Hepatocyte (in vitro differentiated cells): ENCODE measurements around the gene C8A. TPM values are rescaled to one million over a fixed set of nuclear protein-coding genes. Genes with fewer than 3 reads are reported as not detected.

Source experiments
- DNase-seq: peaks from one replicate; pipeline ENCODE4 v3.0.0-alpha.2; 2016; ENCODE audit warnings: low spot score
- H2AFZ ChIP-seq: fragments of 200-600 bp; sonication (generic); 2 replicates; pipeline ENCODE4 v1.6.0; 2016; ENCODE audit warnings: antibody characterized with exemption, mild to moderate bottlenecking
- H3K27ac ChIP-seq: fragments of 200-600 bp; sonication (generic); 2 replicates; pipeline ENCODE4 v1.5.1; 2016; ENCODE audit warnings: mild to moderate bottlenecking
- H3K27me3 ChIP-seq: fragments of 200-600 bp; sonication (generic); 2 replicates; pipeline ENCODE4 v1.6.1; 2016
- H3K36me3 ChIP-seq: fragments of 200-600 bp; sonication (generic); replicated peaks from 2 replicates; pipeline ENCODE4 v1.5.1; 2016; ENCODE audit warnings: low read depth; ENCODE audit not compliant: insufficient read depth
- H3K4me1 ChIP-seq: fragments of 200-600 bp; sonication (generic); 2 replicates; pipeline ENCODE4 v1.5.1; 2016; ENCODE audit warnings: mild to moderate bottlenecking, moderate library complexity; ENCODE audit not compliant: insufficient read depth
- H3K4me2 ChIP-seq: fragments of 200-600 bp; sonication (generic); 2 replicates; pipeline ENCODE4 v1.6.0; 2016
- H3K4me3 ChIP-seq: fragments of 200-600 bp; sonication (generic); 2 replicates; pipeline ENCODE4 v1.5.1; 2016; ENCODE audit warnings: mild to moderate bottlenecking
- H3K79me2 ChIP-seq: fragments of 200-600 bp; sonication (generic); 2 replicates; pipeline ENCODE4 v1.6.0; 2017; ENCODE audit warnings: mild to moderate bottlenecking
- H3K9me2 ChIP-seq: fragments of 200-600 bp; sonication (generic); replicated peaks from 2 replicates; pipeline ENCODE4 v1.6.0; 2017; ENCODE audit warnings: mild to moderate bottlenecking; ENCODE audit not compliant: insufficient read depth
- H3K9me3 ChIP-seq: fragments of 200-600 bp; sonication (generic); 2 replicates; pipeline ENCODE4 v1.5.1; 2016; ENCODE audit warnings: low read depth, mild to moderate bottlenecking
- H4K20me1 ChIP-seq: fragments of 200-600 bp; sonication (generic); 2 replicates; pipeline ENCODE4 v1.6.0; 2016; ENCODE audit warnings: mild to moderate bottlenecking; ENCODE audit not compliant: insufficient read depth, poor library complexity, severe bottlenecking
- CTCF ChIP-seq: fragments of 200-600 bp; sonication (generic); IDR thresholded peaks from 2 replicates; pipeline ENCODE4 v1.5.1; 2016; ENCODE audit warnings: antibody characterized with exemption, mild to moderate bottlenecking; ENCODE audit not compliant: poor library complexity
- EZH2 ChIP-seq: fragments of 200-600 bp; sonication (generic); IDR thresholded peaks from 2 replicates; pipeline ENCODE4 v1.6.1; 2016; ENCODE audit warnings: antibody characterized with exemption, mild to moderate bottlenecking, borderline replicate concordance
- EZH2phosphoT487 ChIP-seq: fragments of 200-600 bp; sonication (generic); IDR thresholded peaks from one replicate; pipeline ENCODE4 v1.6.1; 2018; ENCODE audit warnings: antibody characterized with exemption, mild to moderate bottlenecking, low read depth, moderate library complexity; ENCODE audit not compliant: unreplicated experiment, severe bottlenecking
- WGBS: methylation state at CpG from one replicate; pipeline ENCODE4 v1.1.6; 2016; ENCODE audit warnings: low lambda C conversion rate; ENCODE audit errors: missing lambda C conversion rate; 5-methylcytosine and 5-hydroxymethylcytosine counted together
- polyA plus RNA-seq: library from polyadenylated mRNA; unstranded; fragments of >200 nt; fragmentation: Nextera tagmentation; extraction: Ambion mirVana; gene quantifications from 2 replicates; pipeline ENCODE4 v1.2.1, GENCODE V29; 2016
- total RNA-seq: library from RNA; depleted of rRNA; stranded (reverse); fragments of >200 nt; gene quantifications from 2 replicates; pipeline ENCODE4 v1.2.3, GENCODE V29; 2014

Gene C8A
- total and polyA plus RNA-seq, 2 experiments from 2014 or later = 6.1 to 8.2 TPM

DNA sequence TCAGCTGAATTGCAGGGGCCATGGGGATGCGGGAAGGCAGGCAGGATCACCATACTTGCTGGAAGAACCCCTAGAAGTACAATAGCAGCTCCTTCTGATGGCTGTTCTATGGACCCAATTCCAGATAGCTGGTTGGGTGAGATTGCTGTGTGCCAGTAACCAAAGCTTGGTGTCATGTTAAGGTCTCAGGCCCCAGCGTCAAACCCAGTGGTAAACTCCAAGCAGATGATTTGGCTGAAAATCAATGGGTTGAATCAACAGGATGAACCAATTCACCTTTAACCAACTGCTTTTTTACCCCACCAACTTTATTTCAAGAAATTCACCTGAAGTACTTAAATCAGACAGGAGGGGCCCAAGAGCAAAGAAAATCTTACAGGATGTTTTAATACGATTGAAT is 73.4 kb downstream of the C8A start:
- WGBS = 96% methylated on average over 3 of the region's 3 CpGs
- no peaks in the 10 kb centered on the region for H3K4me1 ChIP-seq
- no peaks in the 10 kb centered on the region for H3K79me2 ChIP-seq
- DNase-seq = no peak
- no peak overlapping the region for H3K27ac ChIP-seq
- no peak overlapping the region for H2AFZ ChIP-seq
- no peaks in the 10 kb centered on the region for H3K36me3 ChIP-seq
- H3K9me2 ChIP-seq = no peaks in the 10 kb centered on the region
- TF ChIP-seq EZH2phosphoT487 (no peak), CTCF (no peak), EZH2 (no peak)
- no peak overlapping the region for H3K4me3 ChIP-seq
- no peaks in the 10 kb centered on the region for H4K20me1 ChIP-seq
- no peaks in the 10 kb centered on the region for H3K9me3 ChIP-seq
- H3K27me3 ChIP-seq = no peaks in the 10 kb centered on the region
- no peak overlapping the region for H3K4me2 ChIP-seq

- WGBS = 85% methylated on average over 2 of the region's 2 CpGs
- Histone ChIP-seq H3K4me2 (no peak overlapping the region), H3K9me3 (no peaks in the 10 kb centered on the region), H3K4me1 (no peaks in the 10 kb centered on the region), H4K20me1 (no peaks in the 10 kb centered on the region), H3K9me2 (no peaks in the 10 kb centered on the region), H2AFZ (no peak overlapping the region), H3K79me2 (no peaks in the 10 kb centered on the region), H3K4me3 (no peak overlapping the region), H3K27me3 (no peaks in the 10 kb centered on the region), H3K36me3 (no peaks in the 10 kb centered on the region), H3K27ac (no peak overlapping the region)
- no peak for TF ChIP-seq EZH2phosphoT487
- TF ChIP-seq EZH2 = no peak
- TF ChIP-seq CTCF = no peak
- no peak for DNase-seq
Observed at GRCh38 chr1:56929492-56929891, 74.9 kb downstream of the C8A start.

DNA sequence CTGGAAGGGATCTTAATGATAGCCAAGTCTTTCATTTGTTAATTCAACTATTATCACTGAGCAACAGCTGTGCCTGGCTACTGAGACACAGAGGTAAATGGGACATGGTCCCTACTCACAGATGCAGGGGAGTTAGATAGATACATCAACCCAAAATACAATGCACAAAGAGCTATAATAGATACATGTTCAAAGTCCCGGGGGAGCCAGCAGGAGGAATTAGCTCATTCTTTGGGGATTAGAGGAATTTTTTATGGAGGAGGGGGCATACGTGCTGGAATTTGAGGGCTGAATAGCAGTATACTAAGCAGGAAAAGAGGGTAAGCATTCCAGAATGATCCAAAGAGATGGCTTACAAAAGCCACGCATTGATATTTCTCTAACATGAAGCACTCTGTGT is 76.6 kb downstream of the C8A start:
- DNase-seq = no peak
- no peaks in the 10 kb centered on the region for H3K9me3 ChIP-seq
- H3K9me2 ChIP-seq = no peaks in the 10 kb centered on the region
- H3K36me3 ChIP-seq = no peaks in the 10 kb centered on the region
- no peaks in the 10 kb centered on the region for H3K4me1 ChIP-seq
- no peaks in the 10 kb centered on the region for H3K79me2 ChIP-seq
- no peak overlapping the region for H2AFZ ChIP-seq
- 62% methylated on average over 3 of the region's 3 CpGs for WGBS
- H4K20me1 ChIP-seq = no peaks in the 10 kb centered on the region
- H3K4me2 ChIP-seq = no peak overlapping the region
- no peaks in the 10 kb centered on the region for H3K27me3 ChIP-seq
- no peak overlapping the region for H3K4me3 ChIP-seq
- TF ChIP-seq CTCF (no peak), EZH2 (no peak), EZH2phosphoT487 (no peak)
- H3K27ac ChIP-seq = no peak overlapping the region

DNA sequence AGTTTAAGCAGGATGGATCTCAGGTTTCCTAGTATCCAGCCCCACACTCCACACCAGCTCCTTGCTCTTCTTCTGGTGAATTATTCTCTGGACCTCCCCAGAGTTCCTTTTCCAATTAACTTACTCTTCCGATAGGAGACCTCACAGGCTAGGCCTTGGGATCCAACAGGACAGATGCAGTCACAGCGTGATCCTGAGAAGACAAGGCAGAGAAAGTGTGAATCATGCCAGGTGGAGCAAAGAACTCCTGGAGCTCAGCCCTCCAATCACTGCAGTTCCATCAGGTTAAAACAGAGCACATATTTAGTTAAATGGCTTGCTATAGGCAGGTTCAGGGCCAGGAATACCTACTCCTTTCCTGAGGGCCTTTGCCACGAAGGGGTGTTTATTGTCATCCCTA is 77.1 kb downstream of the C8A start:
- Histone ChIP-seq H3K36me3 (no peaks in the 10 kb centered on the region), H4K20me1 (no peaks in the 10 kb centered on the region), H3K9me3 (no peaks in the 10 kb centered on the region), H3K9me2 (no peaks in the 10 kb centered on the region), H2AFZ (no peak overlapping the region), H3K79me2 (no peaks in the 10 kb centered on the region), H3K4me3 (no peak overlapping the region), H3K27ac (no peak overlapping the region), H3K4me1 (no peaks in the 10 kb centered on the region), H3K4me2 (no peak overlapping the region), H3K27me3 (no peaks in the 10 kb centered on the region)
- 68% methylated on average over 3 of the region's 3 CpGs for WGBS
- TF ChIP-seq EZH2 (no peak), EZH2phosphoT487 (no peak), CTCF (no peak)
- DNase-seq = no peak
